K562 treated with DMSO at 1 percent for 4 hours (cell line): Measurements from ENCODE around the gene PRKD1. TPM values are rescaled to one million over a fixed set of nuclear protein-coding genes. Genes with fewer than 3 reads are reported as not detected.

Experiments used
- total RNA-seq: library from RNA; unstranded; fragments of 300-600 nt; gene quantifications from 2 replicates; pipeline ENCODE4 v1.2.3, GENCODE V29; 2022; ENCODE audit not compliant: insufficient read depth

PRKD1 gene
- total RNA-seq = 0.25 and 3.6 TPM in 2 replicates

DNA sequence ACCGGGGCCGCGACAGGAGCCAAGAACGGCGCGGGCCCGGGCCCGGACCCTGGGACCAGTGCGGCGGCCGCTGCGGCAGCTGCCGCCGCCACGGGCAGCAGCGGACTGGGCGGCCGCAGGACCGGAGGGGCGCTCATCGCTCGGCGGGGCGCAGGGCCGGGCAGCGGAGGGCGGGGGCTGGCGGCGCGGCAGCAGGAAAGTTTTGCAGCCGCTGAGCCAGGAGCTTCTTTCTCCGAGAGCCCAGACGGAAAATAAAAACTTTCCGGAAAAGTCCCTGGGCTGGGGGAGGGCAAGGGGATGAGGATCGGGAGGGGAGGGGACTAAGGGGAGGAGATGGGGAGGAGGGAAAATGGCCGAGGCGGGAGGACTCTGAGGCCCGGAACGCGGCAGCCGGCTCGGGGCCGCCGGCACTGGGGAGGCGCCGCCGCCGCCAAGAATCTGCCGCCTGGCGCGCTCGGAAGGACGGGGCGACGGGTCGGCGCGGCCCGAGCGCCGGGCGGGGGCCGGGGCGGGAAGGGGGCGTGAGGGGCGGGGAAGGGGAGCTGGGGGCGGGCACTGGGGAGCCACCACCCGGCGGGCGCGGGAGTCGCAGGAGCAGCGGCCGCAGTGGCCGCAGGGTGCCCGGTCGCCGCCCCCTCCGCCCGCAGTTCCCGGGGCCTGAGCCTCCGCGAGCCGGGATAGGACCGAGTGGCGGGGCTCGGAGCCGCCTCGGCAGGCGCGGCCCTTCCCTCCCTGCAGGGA lies at the start of gene PRKD1:
Gene PRKD1, minus strand, starts transcription at position 472 of the 741 bp plus-strand sequence.

